Fibroblast of pulmonary artery (primary cell): ENCODE measurements around the gene ATAD3A.

Experiments
- DNase-seq: peaks from one replicate; pipeline ENCODE4 v3.0.0-alpha.2; 2010; ENCODE audit warnings: low read depth
- H3K4me3 ChIP-seq: replicated peaks from 2 replicates; pipeline ENCODE4 v1.5.1; 2011; ENCODE audit warnings: low read depth, mild to moderate bottlenecking, control low read depth, low read length, moderate library complexity
- TF ChIP-seq, protein P1 (sequence below): IDR thresholded peaks from 2 replicates; pipeline ENCODE4 v1.5.1; 2011; ENCODE audit warnings: mild to moderate bottlenecking, control low read depth, low read length, inconsistent platforms; ENCODE audit errors: missing control alignments

ATAD3A gene

GRCh38 chr1:1536938-1537546, 25.1 kb downstream of the ATAD3A start:
- TF ChIP-seq, protein P1, sequence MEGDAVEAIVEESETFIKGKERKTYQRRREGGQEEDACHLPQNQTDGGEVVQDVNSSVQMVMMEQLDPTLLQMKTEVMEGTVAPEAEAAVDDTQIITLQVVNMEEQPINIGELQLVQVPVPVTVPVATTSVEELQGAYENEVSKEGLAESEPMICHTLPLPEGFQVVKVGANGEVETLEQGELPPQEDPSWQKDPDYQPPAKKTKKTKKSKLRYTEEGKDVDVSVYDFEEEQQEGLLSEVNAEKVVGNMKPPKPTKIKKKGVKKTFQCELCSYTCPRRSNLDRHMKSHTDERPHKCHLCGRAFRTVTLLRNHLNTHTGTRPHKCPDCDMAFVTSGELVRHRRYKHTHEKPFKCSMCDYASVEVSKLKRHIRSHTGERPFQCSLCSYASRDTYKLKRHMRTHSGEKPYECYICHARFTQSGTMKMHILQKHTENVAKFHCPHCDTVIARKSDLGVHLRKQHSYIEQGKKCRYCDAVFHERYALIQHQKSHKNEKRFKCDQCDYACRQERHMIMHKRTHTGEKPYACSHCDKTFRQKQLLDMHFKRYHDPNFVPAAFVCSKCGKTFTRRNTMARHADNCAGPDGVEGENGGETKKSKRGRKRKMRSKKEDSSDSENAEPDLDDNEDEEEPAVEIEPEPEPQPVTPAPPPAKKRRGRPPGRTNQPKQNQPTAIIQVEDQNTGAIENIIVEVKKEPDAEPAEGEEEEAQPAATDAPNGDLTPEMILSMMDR: no peak
- no peak for DNase-seq
- H3K4me3 ChIP-seq: no peak overlapping the region

- TF ChIP-seq, protein P1: no peak
- no peak for DNase-seq
- H3K4me3 ChIP-seq: no peak overlapping the region
Observed at GRCh38 chr1:1537626-1538250, 25.8 kb downstream of the ATAD3A start.

- TF ChIP-seq, protein P1: no peak
Observed at GRCh38 chr1:1538334-1538733, 26.4 kb downstream of the ATAD3A start.

DNA sequence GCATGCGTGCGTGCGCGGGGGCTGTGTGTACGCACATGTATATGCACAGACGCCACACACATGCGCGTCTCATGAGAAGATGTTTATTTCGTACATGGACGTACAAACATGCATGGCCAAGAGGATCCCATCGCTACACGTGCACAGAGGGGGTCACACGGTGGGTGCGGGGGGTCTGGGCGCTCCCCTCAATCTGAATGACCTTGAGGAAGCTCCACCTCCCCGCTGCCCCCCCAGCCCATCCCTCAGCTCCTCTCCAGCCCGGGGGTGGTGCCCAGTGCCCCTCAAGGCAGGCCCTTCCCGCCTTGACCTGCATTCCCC, 27.0 kb downstream of the ATAD3A start:
- peak overlapping the region; percentile 58 for H3K4me3 ChIP-seq
- DNase-seq: no peak
- TF ChIP-seq, protein P1: no peak

More at GRCh38 chr1:1538334-1538733, 26.4 kb downstream of the ATAD3A start:
- H3K4me3 ChIP-seq: no peak overlapping the region
- DNase-seq: no peak

GRCh38 chr1:1539310-1540089, 27.5 kb downstream of the ATAD3A start:
- TF ChIP-seq, protein P1: no peak
- DNase-seq: peak; percentile 43
- peak overlapping the region; percentile 58 for H3K4me3 ChIP-seq

DNA sequence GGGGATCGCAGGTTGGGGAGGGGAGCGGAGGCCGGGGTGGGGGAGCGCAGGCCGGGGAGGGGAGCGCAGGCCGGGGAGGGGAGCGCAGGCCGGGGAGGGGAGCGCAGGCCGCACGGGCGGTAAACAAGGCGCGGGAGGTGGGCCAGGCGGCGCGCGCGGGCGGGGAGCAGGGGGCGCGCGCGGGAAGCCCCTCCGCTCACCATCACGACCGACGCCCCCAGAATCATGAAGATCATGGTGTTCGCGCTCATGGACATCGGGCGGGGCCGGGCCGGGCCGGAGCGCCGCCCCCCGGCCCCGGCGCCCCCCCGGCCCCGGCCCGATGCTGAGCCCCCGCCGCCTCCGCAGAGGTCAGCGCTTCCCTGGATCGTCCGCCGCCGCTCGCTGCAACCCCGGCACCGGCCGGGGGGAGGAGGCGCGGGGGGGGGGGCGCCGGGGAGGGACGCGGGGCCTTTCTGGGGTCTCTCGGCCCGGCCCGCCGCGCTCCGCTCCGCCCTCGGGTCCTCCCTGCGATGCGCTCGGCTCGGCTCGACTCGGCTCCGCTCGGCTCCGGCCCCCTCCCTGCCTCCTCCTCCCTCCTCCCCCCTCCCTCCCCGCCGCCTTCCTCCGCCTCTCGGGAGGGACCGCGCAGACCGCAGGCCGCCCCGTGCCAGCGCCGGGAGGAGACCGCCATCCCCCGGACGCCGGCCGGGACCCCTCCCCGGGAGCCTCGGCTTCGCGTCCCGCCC, 28.3 kb downstream of the ATAD3A start, which contains the start of gene TMEM240:
TSS of gene TMEM240 (minus strand) at position 535 of the 728 bp plus-strand sequence. CDS start at position 257, 278 bp downstream.
- TF ChIP-seq, protein P1: no peak
- peak; percentile 82 for DNase-seq
- peak within 1 kb of the TSS; percentile 58 for H3K4me3 ChIP-seq
